Epithelial cell of proximal tubule (primary cell): Measurements from ENCODE around the gene SETBP1. TPM values are rescaled to one million over a fixed set of nuclear protein-coding genes. Genes with fewer than 3 reads are reported as not detected.

Experiments used
- DNase-seq: peaks from one replicate; pipeline ENCODE4 v3.0.0-alpha.2; 2011; ENCODE audit warnings: low read depth
- H3K4me3 ChIP-seq: 2 replicates; pipeline ENCODE4 v1.5.1; 2011; ENCODE audit warnings: low read depth, mild to moderate bottlenecking, low read length
- CTCF ChIP-seq: conservative IDR thresholded peaks from 2 replicates; pipeline ENCODE4 v1.5.1; 2012; ENCODE audit warnings: low read depth, mild to moderate bottlenecking, low read length
- total RNA-seq: library from RNA; depleted of rRNA; stranded (reverse); fragments of >200 nt; gene quantifications from 2 replicates; pipeline ENCODE4 v1.2.3, GENCODE V29; 2015

SETBP1 gene
- total RNA-seq, 1 donor from 2014 or later: 2.4 TPM

DNA sequence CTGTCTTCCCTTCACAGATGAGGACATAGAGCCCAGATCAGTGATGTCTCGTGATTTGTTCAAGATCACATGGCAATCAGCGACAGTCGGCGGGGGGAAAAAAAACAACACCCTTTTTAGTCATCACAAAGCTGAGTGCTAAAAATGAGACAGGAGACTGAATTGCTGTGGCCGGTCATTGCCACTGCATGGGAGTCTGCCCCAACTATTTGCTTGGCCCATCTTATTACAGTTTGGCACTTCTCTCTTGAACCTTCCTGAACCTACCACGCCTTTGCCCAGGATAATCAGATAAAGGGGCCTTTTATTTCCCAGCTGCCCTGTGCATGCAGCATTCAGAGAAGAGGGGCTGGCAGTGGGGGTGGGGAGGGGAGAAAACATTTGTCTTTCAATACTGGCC is 42.7 kb downstream of the SETBP1 start:
- no peak for TF ChIP-seq CTCF
- DNase-seq: no peak
- no peak overlapping the region for H3K4me3 ChIP-seq

GRCh38 chr18:44724105-44724778 is 43.6 kb downstream of the SETBP1 start:
- no peak for DNase-seq
- H3K4me3 ChIP-seq: no peak overlapping the region

GRCh38 chr18:44725300-44726058 is 44.8 kb downstream of the SETBP1 start:
- DNase-seq: peak; percentile 37
- peak overlapping the region; percentile 25 for H3K4me3 ChIP-seq
- TF ChIP-seq CTCF: no peak

More at GRCh38 chr18:44724105-44724778, 43.6 kb downstream of the SETBP1 start:
- TF ChIP-seq CTCF: no peak

- DNase-seq: peak; percentile 19
- peak overlapping the region; percentile 25 for H3K4me3 ChIP-seq
- no peak for TF ChIP-seq CTCF
Measured at GRCh38 chr18:44726059-44726421, 45.4 kb downstream of the SETBP1 start.

DNA sequence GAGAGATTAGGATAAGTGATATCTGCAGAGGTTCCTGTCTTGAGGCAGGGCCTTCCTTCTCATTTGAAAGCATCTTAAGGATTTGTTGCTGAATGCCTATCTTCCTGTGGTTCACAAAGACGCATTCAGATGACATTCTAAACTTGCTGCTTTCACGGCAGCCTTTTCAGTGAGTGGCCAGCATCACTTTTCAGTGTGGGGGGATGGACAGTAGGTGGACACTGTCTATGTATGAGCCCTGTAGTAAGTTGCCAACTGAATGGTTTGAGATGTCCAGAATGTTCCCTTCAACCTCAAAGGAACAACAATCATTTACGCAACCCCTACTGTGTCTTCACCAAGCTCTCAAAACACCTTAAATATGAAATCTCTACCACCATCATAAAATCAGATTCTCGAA is 46.6 kb downstream of the SETBP1 start:
- H3K4me3 ChIP-seq: no peak overlapping the region
- no peak for TF ChIP-seq CTCF
- no peak for DNase-seq

DNA sequence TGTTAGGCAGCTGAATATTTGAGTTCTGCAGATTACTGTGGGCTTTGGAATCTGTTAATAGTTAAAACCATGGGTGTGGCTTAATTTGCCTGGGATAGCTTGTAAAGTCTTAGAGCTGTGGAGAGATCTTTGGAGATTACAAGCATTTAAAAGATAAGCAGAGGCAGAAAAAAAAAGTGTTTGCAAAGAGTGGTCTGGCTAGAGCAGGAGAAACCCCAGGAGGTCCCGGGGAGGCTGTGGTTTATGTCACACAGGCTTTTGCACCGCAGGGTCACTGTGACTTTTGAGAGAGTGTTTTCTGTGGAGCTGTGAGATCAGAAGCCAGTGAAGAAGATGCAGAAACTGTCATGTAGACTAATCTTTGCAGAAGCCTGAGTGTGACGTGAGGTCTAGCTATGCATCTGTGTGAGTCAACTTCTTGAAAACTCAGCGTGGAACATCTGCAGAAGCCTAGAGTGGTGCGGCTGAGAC is 49.0 kb downstream of the SETBP1 start:
- H3K4me3 ChIP-seq: no peak overlapping the region
- DNase-seq: no peak
- TF ChIP-seq CTCF: no peak
